ENCODE measurements around the gene RALGAPA2. TPM values are rescaled to one million over a fixed set of nuclear protein-coding genes. Genes with fewer than 3 reads are reported as not detected.

The RALGAPA2 gene
- total RNA-seq, 1 experiment from 2014 or later: 18.2 TPM

DNA sequence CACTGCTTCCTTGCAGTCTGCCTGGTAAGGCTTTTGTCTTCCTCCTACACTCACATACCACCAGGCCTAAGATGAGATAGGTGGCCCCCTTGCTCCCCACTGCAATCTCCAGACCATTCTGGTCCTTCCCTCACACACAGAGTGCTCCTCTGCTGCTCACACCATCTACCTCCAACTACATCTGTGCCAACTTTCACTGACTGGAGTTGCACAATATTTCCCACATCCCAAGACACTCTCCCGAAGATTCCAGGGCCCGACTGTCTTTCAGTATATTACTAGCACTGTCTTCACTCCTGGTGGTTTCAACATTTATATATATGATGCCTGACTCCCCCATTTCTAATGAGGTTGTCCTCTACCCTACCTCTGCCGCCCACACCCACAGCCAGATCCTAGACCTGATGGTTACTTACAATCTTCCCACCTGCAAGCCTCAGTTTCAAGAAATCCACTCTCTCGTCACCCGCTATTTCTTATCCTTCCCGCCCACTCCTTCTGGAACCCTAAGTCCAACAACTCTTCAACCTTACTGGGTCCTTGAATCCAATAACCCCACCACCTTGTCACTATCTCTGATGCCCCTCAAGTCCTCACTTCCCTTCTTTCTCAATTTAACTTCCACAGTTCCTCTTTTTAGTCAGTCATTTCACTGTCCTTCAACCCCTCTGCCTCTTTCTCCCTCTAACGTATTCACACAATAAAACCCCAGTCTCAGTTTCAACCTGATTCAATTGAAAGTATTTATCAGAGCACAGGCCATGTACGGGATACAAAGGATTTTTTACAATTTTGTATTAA lies 21.6 kb downstream of the RALGAPA2 start (continued):
- TF ChIP-seq, protein P1, sequence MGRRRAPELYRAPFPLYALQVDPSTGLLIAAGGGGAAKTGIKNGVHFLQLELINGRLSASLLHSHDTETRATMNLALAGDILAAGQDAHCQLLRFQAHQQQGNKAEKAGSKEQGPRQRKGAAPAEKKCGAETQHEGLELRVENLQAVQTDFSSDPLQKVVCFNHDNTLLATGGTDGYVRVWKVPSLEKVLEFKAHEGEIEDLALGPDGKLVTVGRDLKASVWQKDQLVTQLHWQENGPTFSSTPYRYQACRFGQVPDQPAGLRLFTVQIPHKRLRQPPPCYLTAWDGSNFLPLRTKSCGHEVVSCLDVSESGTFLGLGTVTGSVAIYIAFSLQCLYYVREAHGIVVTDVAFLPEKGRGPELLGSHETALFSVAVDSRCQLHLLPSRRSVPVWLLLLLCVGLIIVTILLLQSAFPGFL (CRISPR knock-in tag; IDR thresholded peaks at IDR 0.05; ENCODE audit: borderline replicate concordance): no peak
- TF ChIP-seq MYBL2 (CRISPR knock-in tag; IDR thresholded peaks at IDR 0.05): no peak
- TF ChIP-seq NFE2L1 (CRISPR knock-in tag; IDR thresholded peaks at IDR 0.05): no peak
- TF ChIP-seq NR3C1 (CRISPR knock-in tag; conservative IDR thresholded peaks at IDR 0.05; ENCODE audit: low read depth): no peak
- TF ChIP-seq ZNF232 (CRISPR knock-in tag; IDR thresholded peaks at IDR 0.05): no peak
- no peak for TF ChIP-seq ZNF219 (CRISPR knock-in tag; IDR thresholded peaks at IDR 0.05; ENCODE audit: borderline replicate concordance)
- TF ChIP-seq SOX15 (CRISPR knock-in tag; IDR thresholded peaks at IDR 0.05): no peak
- no peak for TF ChIP-seq CREB1 (CRISPR knock-in tag; IDR thresholded peaks at IDR 0.05)
- TF ChIP-seq ELF4 (CRISPR knock-in tag; IDR thresholded peaks at IDR 0.05; ENCODE audit: low read depth): no peak
- TF ChIP-seq, protein P2, sequence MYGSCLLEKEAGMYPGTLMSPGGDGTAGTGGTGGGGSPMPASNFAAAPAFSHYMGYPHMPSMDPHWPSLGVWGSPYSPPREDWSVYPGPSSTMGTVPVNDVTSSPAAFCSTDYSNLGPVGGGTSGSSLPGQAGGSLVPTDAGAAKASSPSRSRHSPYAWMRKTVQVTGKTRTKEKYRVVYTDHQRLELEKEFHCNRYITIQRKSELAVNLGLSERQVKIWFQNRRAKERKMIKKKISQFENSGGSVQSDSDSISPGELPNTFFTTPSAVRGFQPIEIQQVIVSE (CRISPR knock-in tag; IDR thresholded peaks at IDR 0.05; ENCODE audit: borderline replicate concordance): no peak
- no peak for TF ChIP-seq ETV6 (CRISPR knock-in tag; IDR thresholded peaks at IDR 0.05)
- TF ChIP-seq OVOL2 (CRISPR knock-in tag; IDR thresholded peaks at IDR 0.05; ENCODE audit: borderline replicate concordance): no peak
- TF ChIP-seq ZNF121 (CRISPR knock-in tag; IDR thresholded peaks at IDR 0.05): no peak
- no peak for TF ChIP-seq CREM (CRISPR knock-in tag; IDR thresholded peaks at IDR 0.05)
- TF ChIP-seq TEAD1 (CRISPR knock-in tag; IDR thresholded peaks at IDR 0.05): no peak
- no peak for TF ChIP-seq EMX1 (CRISPR knock-in tag; IDR thresholded peaks at IDR 0.05)

DNA sequence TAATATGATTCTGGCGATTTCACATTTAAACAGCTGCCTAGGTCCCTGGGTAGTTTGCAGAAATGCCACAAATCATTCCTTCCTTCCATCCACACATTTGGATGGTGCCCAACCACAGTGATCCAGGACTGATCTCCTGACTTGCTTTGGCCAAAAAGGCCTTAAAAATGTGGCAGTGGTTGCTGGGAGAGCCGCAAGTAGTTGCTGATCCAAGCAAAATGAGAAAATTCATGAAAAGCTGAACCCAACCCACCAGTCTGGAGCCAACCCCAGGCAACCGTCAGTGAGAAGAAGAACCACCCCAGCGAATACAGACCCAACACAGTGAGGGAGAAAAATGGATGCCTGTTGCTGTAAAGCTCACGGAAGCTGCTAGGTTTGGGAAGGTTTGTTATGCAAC lies 25.1 kb downstream of the RALGAPA2 start:
- CTCF ChIA-PET: no interaction called here
- ATAC-seq (no peak), DNase-seq (ENCODE audit: low spot score) (no peak)
- Mint-ChIP-seq H3K9me3 (no peaks in the 10 kb centered on the region), H3K4me3 (no peak overlapping the region), H3K36me3 (no peaks in the 10 kb centered on the region), H3K27ac (no peak overlapping the region; the same call in 1 of the 2 replicates), H3K4me1 (peaks cover 12% of the 10 kb centered on the region), H3K27me3 (ENCODE audit: low read depth) (no peaks in the 10 kb centered on the region)
- TF ChIP-seq, protein P3, sequence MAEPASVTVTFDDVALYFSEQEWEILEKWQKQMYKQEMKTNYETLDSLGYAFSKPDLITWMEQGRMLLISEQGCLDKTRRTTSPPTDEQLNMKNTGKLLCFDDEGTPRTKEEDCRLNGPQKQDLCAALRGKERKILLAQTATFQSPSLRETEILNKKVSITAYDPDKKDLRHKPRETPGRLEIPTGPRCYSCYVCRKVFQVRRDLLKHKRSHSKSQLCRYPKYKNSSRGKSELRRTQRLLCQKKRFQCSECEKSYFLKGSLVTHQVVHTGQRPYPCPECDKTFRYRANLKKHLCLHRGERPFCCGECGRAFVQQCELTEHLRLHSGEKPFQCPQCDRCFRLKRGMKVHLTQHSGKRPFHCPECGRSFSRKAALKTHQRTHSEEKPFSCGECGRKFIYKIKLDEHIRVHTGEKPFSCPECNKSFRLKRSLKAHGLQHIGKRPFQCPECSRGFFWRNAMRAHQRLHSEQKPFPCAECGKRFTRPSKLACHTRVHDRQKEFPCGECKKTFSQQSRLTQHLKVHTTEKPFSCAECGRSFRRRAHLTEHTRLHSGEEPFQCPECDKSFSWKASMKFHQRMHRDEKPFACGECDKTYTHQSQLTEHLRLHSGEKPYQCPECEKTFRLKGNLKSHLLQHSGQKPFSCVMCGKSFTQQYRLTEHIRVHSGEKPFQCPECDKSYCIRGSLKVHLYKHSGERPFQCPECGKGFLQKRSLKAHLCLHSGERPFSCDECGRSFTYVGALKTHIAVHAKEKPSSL (CRISPR knock-in tag; conservative IDR thresholded peaks at IDR 0.05): no peak
- TF ChIP-seq SOX15 (CRISPR knock-in tag; IDR thresholded peaks at IDR 0.05): no peak
- no peak for TF ChIP-seq TEAD1 (CRISPR knock-in tag; IDR thresholded peaks at IDR 0.05)
- TF ChIP-seq, protein P4, sequence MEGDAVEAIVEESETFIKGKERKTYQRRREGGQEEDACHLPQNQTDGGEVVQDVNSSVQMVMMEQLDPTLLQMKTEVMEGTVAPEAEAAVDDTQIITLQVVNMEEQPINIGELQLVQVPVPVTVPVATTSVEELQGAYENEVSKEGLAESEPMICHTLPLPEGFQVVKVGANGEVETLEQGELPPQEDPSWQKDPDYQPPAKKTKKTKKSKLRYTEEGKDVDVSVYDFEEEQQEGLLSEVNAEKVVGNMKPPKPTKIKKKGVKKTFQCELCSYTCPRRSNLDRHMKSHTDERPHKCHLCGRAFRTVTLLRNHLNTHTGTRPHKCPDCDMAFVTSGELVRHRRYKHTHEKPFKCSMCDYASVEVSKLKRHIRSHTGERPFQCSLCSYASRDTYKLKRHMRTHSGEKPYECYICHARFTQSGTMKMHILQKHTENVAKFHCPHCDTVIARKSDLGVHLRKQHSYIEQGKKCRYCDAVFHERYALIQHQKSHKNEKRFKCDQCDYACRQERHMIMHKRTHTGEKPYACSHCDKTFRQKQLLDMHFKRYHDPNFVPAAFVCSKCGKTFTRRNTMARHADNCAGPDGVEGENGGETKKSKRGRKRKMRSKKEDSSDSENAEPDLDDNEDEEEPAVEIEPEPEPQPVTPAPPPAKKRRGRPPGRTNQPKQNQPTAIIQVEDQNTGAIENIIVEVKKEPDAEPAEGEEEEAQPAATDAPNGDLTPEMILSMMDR (IDR thresholded peaks at IDR 0.05): no peak
- no peak for TF ChIP-seq OVOL2 (CRISPR knock-in tag; IDR thresholded peaks at IDR 0.05; ENCODE audit: borderline replicate concordance)
- no peak for TF ChIP-seq PRRX2 (CRISPR knock-in tag; IDR thresholded peaks at IDR 0.05)
- no peak for TF ChIP-seq ZNF671 (CRISPR knock-in tag; IDR thresholded peaks at IDR 0.05)
- TF ChIP-seq, protein P5, sequence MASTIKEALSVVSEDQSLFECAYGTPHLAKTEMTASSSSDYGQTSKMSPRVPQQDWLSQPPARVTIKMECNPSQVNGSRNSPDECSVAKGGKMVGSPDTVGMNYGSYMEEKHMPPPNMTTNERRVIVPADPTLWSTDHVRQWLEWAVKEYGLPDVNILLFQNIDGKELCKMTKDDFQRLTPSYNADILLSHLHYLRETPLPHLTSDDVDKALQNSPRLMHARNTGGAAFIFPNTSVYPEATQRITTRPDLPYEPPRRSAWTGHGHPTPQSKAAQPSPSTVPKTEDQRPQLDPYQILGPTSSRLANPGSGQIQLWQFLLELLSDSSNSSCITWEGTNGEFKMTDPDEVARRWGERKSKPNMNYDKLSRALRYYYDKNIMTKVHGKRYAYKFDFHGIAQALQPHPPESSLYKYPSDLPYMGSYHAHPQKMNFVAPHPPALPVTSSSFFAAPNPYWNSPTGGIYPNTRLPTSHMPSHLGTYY (CRISPR knock-in tag; IDR thresholded peaks at IDR 0.05): no peak
- TF ChIP-seq, protein P6, sequence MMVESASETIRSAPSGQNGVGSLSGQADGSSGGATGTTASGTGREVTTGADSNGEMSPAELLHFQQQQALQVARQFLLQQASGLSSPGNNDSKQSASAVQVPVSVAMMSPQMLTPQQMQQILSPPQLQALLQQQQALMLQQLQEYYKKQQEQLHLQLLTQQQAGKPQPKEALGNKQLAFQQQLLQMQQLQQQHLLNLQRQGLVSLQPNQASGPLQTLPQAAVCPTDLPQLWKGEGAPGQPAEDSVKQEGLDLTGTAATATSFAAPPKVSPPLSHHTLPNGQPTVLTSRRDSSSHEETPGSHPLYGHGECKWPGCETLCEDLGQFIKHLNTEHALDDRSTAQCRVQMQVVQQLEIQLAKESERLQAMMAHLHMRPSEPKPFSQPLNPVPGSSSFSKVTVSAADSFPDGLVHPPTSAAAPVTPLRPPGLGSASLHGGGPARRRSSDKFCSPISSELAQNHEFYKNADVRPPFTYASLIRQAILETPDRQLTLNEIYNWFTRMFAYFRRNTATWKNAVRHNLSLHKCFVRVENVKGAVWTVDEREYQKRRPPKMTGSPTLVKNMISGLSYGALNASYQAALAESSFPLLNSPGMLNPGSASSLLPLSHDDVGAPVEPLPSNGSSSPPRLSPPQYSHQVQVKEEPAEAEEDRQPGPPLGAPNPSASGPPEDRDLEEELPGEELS (CRISPR knock-in tag; IDR thresholded peaks at IDR 0.05): no peak
- POLR2A ChIA-PET: no interaction called here
